Suprapubic skin (tissue), 4 donors: ENCODE data around the gene CD9. TPM values are rescaled to one million over a fixed set of nuclear protein-coding genes. Genes with fewer than 3 reads are reported as not detected.

Experiments used
- DNase-seq, 2 donors: peaks; one replicate each; pipeline ENCODE4 v3.0.0-alpha.2; 2019; ENCODE audit warnings: low spot score in 2 of 2
- H3K27ac ChIP-seq: fragments of 200-600 bp; sonication (generic); one replicate; pipeline ENCODE4 v1.5.1; 2019
- H3K27me3 ChIP-seq: fragments of 200-600 bp; sonication (generic); one replicate; pipeline ENCODE4 v1.5.1; 2019
- H3K36me3 ChIP-seq: fragments of 200-600 bp; sonication (generic); one replicate; pipeline ENCODE4 v1.5.1; 2019
- H3K4me1 ChIP-seq: fragments of 200-600 bp; sonication (generic); one replicate; pipeline ENCODE4 v1.5.1; 2019
- H3K4me3 ChIP-seq: fragments of 200-600 bp; sonication (generic); one replicate; pipeline ENCODE4 v1.5.1; 2019; ENCODE audit warnings: mild to moderate bottlenecking
- H3K9me3 ChIP-seq: fragments of 200-600 bp; sonication (generic); one replicate; pipeline ENCODE4 v1.5.1; 2019
- CTCF ChIP-seq, 2 donors: fragments of 200-600 bp in 1 of 2; fragments of 450-650 bp in 1 of 2; sonication (generic) in 1 of 2; IDR thresholded peaks; one replicate each; pipeline ENCODE4 v1.5.1; 2016 to 2019; ENCODE audit warnings: antibody characterized with exemption in 2 of 2, mild to moderate bottlenecking in 1 of 2, moderate library complexity in 1 of 2
- EP300 ChIP-seq: sonication (generic); formaldehyde crosslinking; IDR thresholded peaks from one replicate; pipeline ENCODE4 v1.6.1; 2017; ENCODE audit warnings: antibody characterized with exemption
- POLR2A ChIP-seq, 2 donors: fragments of 450-650 bp; IDR thresholded peaks; one replicate each; pipeline ENCODE4 v1.6.1; 2017; ENCODE audit warnings: antibody characterized with exemption in 2 of 2, mild to moderate bottlenecking in 2 of 2, moderate library complexity in 2 of 2
- POLR2AphosphoS5 ChIP-seq, 3 donors: sonication (generic); formaldehyde crosslinking; IDR thresholded peaks; one replicate each; pipeline ENCODE4 v1.6.1; 2017; ENCODE audit warnings: antibody characterized with exemption in 3 of 3
- WGBS: methylation state at CpG from one replicate; pipeline ENCODE4 v1.1.5; 2018; 5-methylcytosine and 5-hydroxymethylcytosine counted together
- total RNA-seq, 4 donors: library from RNA; depleted of rRNA; stranded (reverse); fragments of >200 nt; gene quantifications; one replicate each; pipeline ENCODE4 v1.1.0, GENCODE V29; 2016

CD9 gene
- total RNA-seq, 4 donors from 2014 or later = 420 to 548 (median 475) TPM

- no peak for DNase-seq
- Histone ChIP-seq H3K36me3 (no peaks in the 10 kb centered on the region), H3K27ac (peak overlapping the region; percentile 70), H3K4me1 (peaks cover 17% of the 10 kb centered on the region), H3K4me3 (no peak overlapping the region), H3K27me3 (no peaks in the 10 kb centered on the region), H3K9me3 (no peaks in the 10 kb centered on the region)
- no peak for TF ChIP-seq POLR2A (IDR thresholded peaks at IDR 0.05)
- TF ChIP-seq EP300 = no peak
- TF ChIP-seq POLR2AphosphoS5 (IDR thresholded peaks at IDR 0.05) = no peak
- no peak for TF ChIP-seq CTCF (IDR thresholded peaks at IDR 0.05)
- WGBS = 87% methylated on average over 6 of the region's 6 CpGs
Measured at GRCh38 chr12:6166808-6167207, 33.4 kb upstream of the CD9 start.

GRCh38 chr12:6167327-6168280 is 32.6 kb upstream of the CD9 start:
- Histone ChIP-seq H3K9me3 (no peaks in the 10 kb centered on the region), H3K4me3 (no peak overlapping the region), H3K27ac (peak overlapping the region; percentile 70), H3K36me3 (no peaks in the 10 kb centered on the region), H3K4me1 (peaks cover 17% of the 10 kb centered on the region), H3K27me3 (no peaks in the 10 kb centered on the region)
- TF ChIP-seq POLR2AphosphoS5 (IDR thresholded peaks at IDR 0.05) = no peak
- TF ChIP-seq POLR2A (IDR thresholded peaks at IDR 0.05) = no peak
- no peak for TF ChIP-seq EP300
- TF ChIP-seq CTCF (IDR thresholded peaks at IDR 0.05) = no peak
- DNase-seq = peak in 1 of 2 donors; percentile 80
- 63% methylated on average over 15 of the region's 17 CpGs for WGBS

GRCh38 chr12:6171409-6172015 is 28.7 kb upstream of the CD9 start:
- Histone ChIP-seq H3K4me1 (peaks cover 17% of the 10 kb centered on the region), H3K4me3 (no peak overlapping the region), H3K9me3 (no peaks in the 10 kb centered on the region), H3K27ac (no peak overlapping the region), H3K27me3 (no peaks in the 10 kb centered on the region), H3K36me3 (no peaks in the 10 kb centered on the region)
- DNase-seq = no peak
- TF ChIP-seq POLR2A (IDR thresholded peaks at IDR 0.05) (no peak), CTCF (IDR thresholded peaks at IDR 0.05) (no peak), POLR2AphosphoS5 (IDR thresholded peaks at IDR 0.05) (peak in 1 of 3 donors; percentile 16)
- WGBS = 85% methylated on average over 20 of the region's 21 CpGs

GRCh38 chr12:6172086-6172485 is 28.1 kb upstream of the CD9 start:
- Histone ChIP-seq H3K9me3 (no peaks in the 10 kb centered on the region), H3K36me3 (no peaks in the 10 kb centered on the region), H3K27me3 (no peaks in the 10 kb centered on the region), H3K27ac (no peak overlapping the region), H3K4me1 (peaks cover 14% of the 10 kb centered on the region), H3K4me3 (no peak overlapping the region)
- TF ChIP-seq POLR2AphosphoS5 (IDR thresholded peaks at IDR 0.05) (no peak), CTCF (IDR thresholded peaks at IDR 0.05) (no peak), EP300 (no peak), POLR2A (IDR thresholded peaks at IDR 0.05) (no peak)
- no peak for DNase-seq
- 93% methylated on average over 11 of the region's 15 CpGs for WGBS

- H3K4me3 ChIP-seq = no peak overlapping the region
- no peaks in the 10 kb centered on the region for H3K36me3 ChIP-seq
- WGBS = 85% methylated on average over 4 of the region's 4 CpGs
- no peak for TF ChIP-seq POLR2AphosphoS5 (IDR thresholded peaks at IDR 0.05)
- TF ChIP-seq CTCF (IDR thresholded peaks at IDR 0.05) = no peak
- TF ChIP-seq POLR2A (IDR thresholded peaks at IDR 0.05) = no peak
- TF ChIP-seq EP300 = no peak
- H3K4me1 ChIP-seq = peaks cover 6% of the 10 kb centered on the region
- H3K9me3 ChIP-seq = no peaks in the 10 kb centered on the region
- no peak for DNase-seq
- H3K27ac ChIP-seq = no peak overlapping the region
- H3K27me3 ChIP-seq = no peaks in the 10 kb centered on the region
Measured at GRCh38 chr12:6172862-6173261, 27.3 kb upstream of the CD9 start.
